Epidermal melanocyte (primary cell): ENCODE data around the gene TRIM69.
"Not testable (repeated sequence)": the region's sequence is repeated elsewhere in the genome, so short reads cannot be mapped to it uniquely, and the experiment has no call there.

Experiments used
- DNase-seq: peaks from one replicate; pipeline ENCODE4 v3.0.0; 2011; ENCODE audit warnings: low spot score; ENCODE audit not compliant: insufficient read length

The TRIM69 gene

GRCh38 chr15:44739222-44739847, 3.0 kb downstream of the TRIM69 start:
- DNase-seq: not testable (repeated sequence)

- DNase-seq: not testable (repeated sequence)
Measured at GRCh38 chr15:44743454-44743853, 7.1 kb downstream of the TRIM69 start.

GRCh38 chr15:44753345-44753744, 17.0 kb downstream of the TRIM69 start:
- DNase-seq: no peak

GRCh38 chr15:44763187-44763586, 26.9 kb downstream of the TRIM69 start:
- DNase-seq: no peak

GRCh38 chr15:44763848-44764247, 27.5 kb downstream of the TRIM69 start:
- DNase-seq: no peak

- no peak for DNase-seq
Measured at GRCh38 chr15:44765036-44765435, 28.7 kb downstream of the TRIM69 start.

GRCh38 chr15:44769521-44769920, 33.2 kb downstream of the TRIM69 start:
- DNase-seq: no peak

GRCh38 chr15:44770715-44771114, 34.4 kb downstream of the TRIM69 start:
- DNase-seq: not testable (repeated sequence)

- no peak for DNase-seq
Measured at GRCh38 chr15:44775953-44776352, 39.6 kb downstream of the TRIM69 start.

- DNase-seq: no peak
Measured at GRCh38 chr15:44779761-44780160, 43.4 kb downstream of the TRIM69 start.

GRCh38 chr15:44780608-44781007, 44.3 kb downstream of the TRIM69 start:
- no peak for DNase-seq

GRCh38 chr15:44781128-44781810, 44.9 kb downstream of the TRIM69 start:
- no peak for DNase-seq

GRCh38 chr15:44782516-44782915, 46.2 kb downstream of the TRIM69 start:
- no peak for DNase-seq

- DNase-seq: not testable (repeated sequence)
Measured at GRCh38 chr15:44784918-44785274, 48.6 kb downstream of the TRIM69 start.

GRCh38 chr15:44788748-44789147, 52.4 kb downstream of the TRIM69 start:
- DNase-seq: no peak

GRCh38 chr15:44790215-44790614, 53.9 kb downstream of the TRIM69 start:
- no peak for DNase-seq

GRCh38 chr15:44790656-44791055, 54.3 kb downstream of the TRIM69 start:
- no peak for DNase-seq

- DNase-seq: no peak
Measured at GRCh38 chr15:44792715-44793114, 56.4 kb downstream of the TRIM69 start.

GRCh38 chr15:44794072-44794471, 57.7 kb downstream of the TRIM69 start:
- DNase-seq: no peak

GRCh38 chr15:44796508-44796907, 60.2 kb downstream of the TRIM69 start:
- DNase-seq: no peak

GRCh38 chr15:44798826-44799225, 62.5 kb downstream of the TRIM69 start:
- no peak for DNase-seq

GRCh38 chr15:44801364-44801763, 65.0 kb downstream of the TRIM69 start:
- no peak for DNase-seq

- no peak for DNase-seq
Measured at GRCh38 chr15:44801797-44802196, 65.5 kb downstream of the TRIM69 start.
